ENCODE data around the gene AGO4.
"Not testable (repeated sequence)": the region's sequence is repeated elsewhere in the genome, so short reads cannot be mapped to it uniquely, and the experiment has no call there.

The AGO4 gene

DNA sequence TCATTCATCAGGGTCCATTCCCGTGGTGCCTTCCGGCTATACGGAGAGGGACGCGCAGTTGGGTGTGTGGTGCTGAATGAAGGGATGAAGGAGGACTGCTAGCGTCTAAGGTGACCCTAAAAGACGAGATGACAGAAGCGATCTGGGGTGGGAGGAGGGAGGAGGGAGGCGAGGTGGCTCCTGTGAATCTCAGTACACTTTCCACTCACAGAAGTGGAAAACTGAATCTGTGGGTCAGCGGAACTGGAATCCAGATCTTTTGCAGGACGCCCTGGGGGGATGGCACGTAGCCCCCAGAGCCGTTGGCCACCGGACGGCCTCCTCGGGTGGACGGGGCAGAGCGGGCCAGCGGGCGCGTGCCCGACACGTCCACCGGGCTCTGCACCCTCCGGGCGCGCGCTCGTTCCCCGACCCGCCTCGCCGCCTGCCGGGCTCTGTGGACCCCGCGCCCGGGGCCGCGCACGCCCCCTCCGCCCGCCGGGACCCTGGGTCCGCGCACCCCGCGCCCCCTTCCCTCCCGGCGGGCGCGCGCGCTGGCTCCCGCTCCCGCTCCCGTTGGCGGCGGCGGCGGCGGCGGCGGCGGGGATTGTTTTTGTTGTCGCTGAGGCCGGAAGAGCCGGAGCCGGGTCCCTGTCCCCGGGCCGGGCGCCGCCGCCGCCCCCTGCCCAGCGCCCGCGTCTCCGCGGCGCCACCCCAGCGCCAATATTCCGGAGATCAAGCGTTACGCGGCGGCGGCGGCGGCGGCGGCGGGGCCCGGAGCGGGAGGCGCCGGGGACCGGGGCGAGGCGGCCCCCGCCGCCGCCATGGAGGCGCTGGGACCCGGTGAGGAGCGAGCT lies at the start of gene AGO4:
Gene AGO4 (plus strand): TSS at position 403 of the 836 bp plus-strand sequence. CDS start 401 bp downstream, at position 804.
- peak; percentile 50 for DNase-seq

DNA sequence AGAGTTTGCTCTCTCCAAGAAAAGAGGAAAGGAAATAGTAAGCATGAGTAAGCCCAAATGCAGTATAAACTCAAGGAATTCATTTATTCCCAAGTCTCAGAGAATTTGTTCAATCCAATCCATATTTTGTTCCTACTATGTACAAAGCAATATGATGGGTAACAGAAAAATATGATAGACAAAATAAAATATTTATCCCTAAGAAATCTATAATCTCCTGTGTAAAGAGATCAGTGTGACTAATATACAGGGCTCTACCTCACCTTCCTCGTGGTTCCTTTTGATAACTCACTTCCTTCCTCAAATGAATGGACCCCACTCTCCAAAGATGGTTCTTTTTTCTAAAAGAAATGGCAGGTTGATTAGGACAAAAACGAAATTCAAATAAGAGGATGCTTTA lies 45.7 kb upstream of the AGO4 start:
- DNase-seq: no peak

DNA sequence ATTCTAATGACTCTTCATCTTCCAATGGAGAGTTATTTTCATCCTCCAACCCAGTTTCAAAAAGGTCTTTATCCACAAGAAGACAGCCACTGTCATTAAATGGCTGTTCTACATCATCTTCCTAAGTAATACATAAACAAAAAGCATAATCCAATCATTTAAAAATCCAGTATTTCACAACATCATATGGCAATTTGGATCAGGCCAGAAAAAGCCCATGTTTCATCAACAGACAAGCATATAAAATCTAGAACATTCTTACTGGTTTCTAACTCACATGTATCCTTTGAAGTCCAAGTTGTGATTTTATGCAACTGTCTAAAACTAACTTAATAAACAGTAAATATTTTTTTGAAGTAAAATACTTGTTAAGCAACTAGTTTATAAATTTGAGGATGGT lies 44.6 kb upstream of the AGO4 start:
- DNase-seq: peak; percentile 44

DNA sequence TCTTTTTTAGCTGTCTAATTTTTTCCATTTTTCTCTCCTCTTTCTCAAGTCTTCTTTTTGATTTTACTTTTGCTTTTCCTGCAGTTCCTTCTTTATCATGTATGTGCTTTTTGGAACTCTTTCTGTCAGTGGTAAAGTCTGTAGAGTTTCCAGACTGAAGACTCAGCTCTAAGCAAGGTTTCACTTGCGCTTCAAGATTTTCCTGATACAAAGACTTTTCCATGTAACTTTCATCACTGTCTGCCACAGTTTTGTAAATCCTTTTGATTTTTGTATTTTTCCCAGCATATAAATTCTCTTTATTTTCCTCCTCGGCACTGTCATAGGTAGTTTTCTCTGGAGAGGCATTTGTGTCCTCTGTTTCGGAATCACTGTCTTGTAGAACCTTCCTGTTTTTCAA lies 43.5 kb upstream of the AGO4 start:
- DNase-seq: peak; percentile 25

DNA sequence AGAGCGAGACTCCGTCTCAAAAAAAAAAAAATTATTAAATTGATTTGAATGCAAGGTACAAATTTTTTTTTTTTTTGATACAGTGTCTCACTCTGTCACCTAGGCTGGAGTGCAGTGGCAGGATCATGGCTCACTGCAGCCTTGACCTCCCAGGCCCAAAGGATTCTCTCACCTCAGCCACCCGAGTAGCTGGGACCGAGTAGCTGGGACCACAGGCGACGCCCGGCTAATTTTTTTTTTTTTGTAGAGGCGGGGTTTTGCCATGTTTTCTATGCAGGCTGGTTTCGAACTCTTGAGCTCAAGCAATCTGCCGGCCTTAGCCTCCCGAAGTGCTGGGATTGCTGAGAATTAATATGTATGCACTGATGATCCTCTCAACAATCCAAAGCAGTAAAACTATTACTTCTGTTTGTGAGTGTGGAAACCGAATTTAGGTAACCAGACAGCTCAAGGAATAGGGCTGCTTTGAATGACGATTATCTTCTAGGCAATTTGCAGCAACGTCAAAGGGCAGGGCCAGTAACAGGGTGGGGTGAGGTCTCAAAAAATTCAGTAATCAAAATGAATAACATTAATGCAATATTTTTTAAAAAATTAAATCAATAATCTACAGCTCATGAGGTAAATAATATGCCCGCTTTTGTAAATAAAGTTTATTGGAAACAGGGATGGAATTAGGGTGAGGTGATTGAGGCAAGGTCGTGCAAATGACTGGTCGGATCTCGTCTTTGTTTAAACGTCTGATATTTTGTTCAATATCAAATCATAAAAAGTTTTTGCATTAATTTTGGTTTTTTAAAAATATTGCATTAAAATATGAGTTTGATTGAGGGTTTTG lies 39.2 kb upstream of the AGO4 start:
- DNase-seq: no peak

DNA sequence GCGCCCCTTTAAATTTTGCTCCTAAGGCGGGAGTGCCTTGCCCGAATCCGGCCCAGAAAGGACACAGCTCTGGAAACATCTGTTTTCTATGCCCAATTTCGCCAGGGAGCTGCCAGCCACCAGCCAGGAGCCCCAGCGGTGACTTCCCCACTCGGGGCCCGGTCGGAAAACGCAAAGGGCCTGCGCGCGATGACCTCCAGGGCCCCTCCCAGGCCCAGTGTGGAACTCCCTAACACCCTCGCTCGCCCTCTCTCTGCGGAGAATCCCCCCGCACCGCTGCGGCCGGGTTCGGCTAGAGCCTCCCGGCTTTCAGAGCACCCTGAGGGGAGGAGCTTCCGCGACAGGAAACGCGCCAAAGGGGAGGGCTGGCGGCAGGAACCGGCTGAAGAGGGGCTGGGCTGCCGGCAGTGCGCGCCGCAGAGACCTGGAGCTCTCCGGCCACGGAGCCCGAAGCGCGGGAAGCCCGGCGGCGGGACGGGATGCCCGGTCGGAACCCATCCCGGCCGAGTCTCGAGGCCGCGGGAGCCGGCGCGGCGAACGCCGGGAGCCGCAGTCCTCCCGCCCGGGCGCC lies 38.5 kb upstream of the AGO4 start:
- DNase-seq: peak; percentile 89

DNA sequence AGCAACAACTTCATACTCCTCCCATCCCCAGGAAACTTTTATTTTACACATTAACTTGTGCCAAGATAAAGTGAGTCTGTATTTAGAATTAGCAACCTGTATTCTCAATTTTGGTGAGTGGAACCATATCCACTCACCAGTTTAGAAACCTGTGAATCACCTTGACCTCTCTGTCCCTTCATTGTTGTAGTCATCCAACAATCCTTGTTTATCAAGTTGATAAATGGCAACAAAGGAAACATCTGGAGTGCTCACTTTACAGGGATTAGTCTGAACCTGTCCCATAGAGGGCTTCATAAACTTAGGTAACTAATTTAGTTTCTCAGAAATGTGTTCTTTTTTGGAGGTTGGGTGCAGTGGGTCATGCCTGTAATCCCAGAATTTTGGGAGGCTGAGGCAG lies 34.1 kb upstream of the AGO4 start:
- DNase-seq: no peak

DNA sequence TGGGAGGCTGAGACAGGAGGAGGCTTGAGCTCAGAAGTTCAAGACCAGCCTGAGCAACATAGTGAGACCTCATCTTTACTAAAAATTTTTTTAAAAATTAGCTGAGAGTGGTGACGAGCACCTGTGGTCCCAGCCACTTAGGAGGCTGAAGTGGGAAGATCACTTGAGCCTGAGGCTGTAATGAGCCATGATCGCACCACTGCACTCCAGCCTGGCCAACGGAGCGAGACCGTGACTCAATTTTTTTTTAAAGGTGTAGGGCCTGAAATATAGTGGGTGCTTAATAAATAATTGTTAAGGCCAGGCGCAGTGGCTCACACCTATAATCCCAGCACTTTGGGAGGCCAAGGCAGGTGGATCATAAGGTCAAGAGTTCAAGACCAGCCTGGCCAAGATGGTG lies 31.6 kb upstream of the AGO4 start:
- not testable (repeated sequence) for DNase-seq

DNA sequence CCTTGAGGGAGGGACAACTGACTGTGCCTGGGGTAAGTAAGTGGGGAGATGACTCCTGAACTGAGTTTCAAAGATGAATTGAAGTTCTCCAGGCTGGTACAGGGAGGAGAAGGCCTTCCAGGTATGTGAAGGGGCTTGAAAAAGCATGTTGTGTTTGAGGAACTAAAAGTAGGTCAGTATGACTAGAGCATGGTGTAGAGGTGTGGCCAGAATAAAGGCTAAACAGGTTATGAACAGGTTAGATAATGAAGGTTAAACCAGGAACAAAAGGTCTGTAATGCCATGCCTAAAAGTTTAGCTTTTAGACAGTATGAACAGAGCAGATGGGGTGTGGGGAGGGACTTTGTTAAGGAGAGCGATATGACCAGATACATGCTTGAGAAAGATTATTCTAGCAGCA lies 30.7 kb upstream of the AGO4 start:
- DNase-seq: no peak

DNA sequence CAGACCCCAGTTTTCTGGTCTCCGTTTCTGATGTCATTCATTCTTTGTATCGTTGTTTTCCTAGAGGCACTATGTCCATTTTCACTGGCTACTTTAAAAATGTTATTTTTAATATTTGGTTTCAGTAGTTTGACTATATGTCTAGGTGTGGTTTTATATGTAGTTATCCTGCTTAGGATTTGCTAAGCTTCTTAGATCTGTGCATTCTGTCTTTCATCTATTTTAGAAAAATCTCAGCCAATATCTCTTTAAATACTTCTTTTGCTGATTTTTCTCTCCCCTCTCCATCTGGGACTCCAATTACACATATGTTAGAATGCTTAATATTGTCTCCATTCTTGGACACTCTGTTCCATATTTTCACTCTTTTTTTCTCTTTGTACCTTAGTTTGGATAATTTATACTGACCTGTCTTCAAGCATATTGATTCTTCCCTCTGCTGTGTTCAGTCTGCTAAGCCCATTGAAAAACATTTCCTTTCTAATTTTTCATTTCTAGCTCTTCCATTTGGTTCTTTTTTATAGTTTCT lies 24.7 kb upstream of the AGO4 start:
- no peak for DNase-seq

DNA sequence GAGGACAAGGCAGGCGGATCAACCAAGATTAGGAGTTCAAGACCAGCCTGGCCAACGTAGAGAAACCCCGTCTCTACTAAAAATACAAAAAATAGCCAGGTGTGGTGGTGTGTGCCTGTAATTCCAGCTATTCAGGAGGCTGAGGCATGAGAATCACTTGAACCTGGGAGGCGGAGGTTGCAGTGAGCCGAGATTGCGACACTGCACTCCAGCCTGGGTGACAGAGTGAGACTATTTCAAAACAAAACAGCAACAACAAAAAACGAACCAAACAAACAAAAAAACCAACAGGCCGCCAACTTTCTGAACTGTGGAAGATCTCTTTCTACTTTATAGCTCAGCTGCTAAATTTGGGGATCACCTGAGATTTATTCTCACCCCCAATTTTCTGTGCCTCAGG lies 23.5 kb upstream of the AGO4 start:
- not testable (repeated sequence) for DNase-seq

DNA sequence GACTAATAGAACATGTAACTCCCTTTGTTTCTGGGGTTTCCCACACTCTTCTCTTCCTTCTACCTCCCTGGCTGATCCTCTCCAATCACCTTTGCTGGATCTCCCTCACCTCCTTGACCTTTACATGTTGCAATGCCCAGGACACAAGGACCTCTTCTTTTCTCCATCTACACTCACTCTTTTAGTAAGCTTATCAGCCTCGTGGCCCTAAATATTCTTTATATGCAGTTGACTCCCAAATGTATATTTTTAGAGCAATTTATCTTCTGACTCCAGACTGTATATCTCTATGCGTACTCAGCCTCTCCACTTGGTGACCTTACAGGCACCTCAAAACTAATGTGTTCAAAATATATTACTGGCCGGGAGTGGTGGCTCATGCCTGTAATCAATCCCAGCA lies 19.7 kb upstream of the AGO4 start:
- DNase-seq: no peak

DNA sequence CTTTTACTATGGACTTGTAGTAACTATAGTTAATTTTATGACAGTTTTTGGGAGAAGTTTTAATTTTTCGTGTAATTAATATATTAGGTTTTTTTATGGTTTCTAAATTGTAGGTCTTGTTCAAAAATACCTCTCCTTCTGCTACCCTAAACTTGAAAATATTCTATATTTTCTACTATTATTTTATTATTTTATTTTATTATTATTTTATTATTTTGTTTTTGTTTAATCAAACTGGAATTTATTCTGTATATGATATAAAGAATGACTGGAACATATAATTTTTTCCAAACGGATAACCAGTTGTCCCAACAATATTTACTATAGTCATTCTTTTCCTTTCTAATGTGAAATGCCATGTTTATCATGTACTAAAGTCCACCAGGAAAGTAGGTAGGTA lies 17.1 kb upstream of the AGO4 start:
- DNase-seq: no peak

DNA sequence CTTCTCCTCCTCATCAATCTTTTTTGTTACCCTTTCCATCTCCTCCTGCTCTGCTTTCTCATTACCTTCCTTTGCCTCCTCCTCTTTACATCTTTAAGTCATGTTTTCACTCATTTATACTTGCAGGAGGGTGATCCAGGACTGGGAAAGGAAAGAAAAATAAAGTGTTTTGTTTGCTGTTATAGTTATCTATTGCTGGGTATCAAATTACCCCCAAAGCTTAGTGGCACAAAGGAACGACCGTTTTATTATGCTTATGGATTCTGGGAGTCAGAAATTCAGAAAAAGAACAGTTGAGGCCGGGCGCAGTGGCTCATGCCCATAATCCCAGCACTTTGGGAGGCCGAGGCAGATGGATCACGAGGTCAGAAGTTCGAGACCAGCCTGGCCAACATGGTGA lies 12.5 kb upstream of the AGO4 start:
- no peak for DNase-seq

DNA sequence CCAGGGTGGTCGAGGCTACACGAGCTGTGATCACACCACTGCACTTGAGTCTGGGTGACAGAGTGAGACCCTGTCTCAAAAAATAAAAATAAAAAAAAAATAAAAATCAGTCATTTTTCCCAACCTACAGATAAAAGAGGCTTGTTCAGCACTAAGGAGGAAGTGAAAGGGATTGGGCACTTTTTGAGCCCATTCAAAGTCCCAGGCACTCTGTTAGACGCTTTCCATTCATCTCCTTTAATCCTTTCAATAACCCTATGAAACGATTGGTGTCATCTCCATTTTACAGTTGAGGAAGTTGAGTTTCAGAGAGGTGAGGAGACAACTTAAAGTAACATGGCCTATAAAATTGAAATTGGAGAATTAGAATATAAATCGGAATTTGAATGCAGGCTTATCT lies 10.4 kb upstream of the AGO4 start:
- DNase-seq: peak; percentile 36

DNA sequence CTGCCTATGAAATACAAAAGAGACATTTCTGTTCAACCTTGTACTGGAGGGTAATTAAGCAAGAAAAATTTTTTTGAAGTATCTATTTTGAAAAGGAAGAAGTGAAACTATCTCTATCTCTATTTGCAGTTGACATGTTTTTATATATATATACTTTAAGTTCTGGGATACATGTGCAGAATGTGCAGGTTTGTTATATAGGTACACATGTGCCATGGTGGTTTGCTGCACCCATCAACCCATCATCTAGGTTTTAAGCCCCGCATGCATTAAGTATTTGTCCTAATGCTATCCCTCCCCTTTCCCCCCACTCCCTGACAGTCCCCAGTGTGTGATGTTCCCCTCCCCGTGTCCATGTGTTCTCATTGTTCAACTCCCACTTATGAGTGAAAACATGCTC lies 9.8 kb upstream of the AGO4 start:
- DNase-seq: peak; percentile 39

DNA sequence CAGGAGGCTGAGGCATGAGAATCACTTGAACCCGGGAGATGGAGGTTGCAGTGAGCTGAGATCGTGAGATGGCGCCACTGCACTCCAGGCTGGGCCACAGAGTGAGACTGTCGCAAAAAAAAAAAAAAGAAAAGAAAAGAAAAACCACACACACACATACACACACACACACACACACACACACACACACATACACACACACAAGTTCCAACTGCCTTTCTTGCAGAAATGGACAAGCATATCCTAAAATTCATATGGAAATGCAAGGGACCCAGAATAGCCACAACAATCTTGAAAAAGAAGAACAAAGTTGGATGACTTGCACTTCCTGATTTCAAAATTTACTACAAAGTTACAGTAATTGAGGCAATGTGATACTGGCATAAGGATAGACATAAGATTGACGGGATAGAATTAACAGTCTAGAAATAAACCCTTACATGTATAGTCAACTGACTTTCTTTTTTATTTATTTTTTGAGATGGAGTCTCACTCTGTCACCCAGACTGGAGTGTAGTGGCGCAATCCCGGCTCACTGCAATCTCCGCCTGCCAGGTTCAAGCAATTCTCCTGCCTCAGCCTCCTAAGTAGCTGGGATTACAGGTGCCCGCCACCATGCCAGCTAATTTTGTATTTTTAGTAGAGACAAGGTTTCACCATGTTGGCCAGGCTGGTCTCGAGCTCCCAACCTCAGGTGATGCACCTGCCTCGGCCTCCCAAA lies 7.5 kb upstream of the AGO4 start:
- DNase-seq: peak; percentile 91

DNA sequence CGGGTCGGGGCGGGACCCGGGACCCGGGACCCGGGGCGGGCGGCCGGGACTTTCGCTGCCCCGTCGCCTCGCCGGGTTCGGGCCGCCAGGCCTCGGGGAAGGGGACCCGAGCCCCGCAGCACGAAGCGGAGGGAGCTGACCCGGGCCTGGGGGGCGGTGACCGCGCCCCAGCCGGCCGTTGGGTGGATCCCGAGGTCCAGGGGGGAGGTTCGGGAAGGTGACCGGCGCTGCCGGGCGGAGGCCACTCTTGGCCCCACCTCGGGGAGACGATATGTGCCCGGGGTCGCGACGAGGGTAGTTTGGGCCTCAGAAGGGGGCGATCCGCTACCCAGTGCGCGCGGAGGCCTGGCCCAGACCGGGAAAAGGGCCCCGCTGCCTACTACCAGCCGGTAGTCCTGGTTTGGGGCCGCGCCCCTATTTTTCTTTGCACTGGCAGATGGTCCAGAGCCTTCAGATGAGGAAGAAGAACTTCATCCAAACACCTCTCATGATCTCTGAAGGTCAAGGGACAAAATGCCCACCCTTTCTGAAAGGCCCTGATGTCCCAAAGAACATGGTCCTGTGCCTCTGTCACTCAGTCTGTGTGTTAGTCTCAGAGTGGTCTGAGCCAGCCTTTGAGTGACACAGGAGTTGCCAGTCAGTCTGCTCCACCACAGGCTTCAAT lies 766 bp downstream of the AGO4 start:
- DNase-seq: peak; percentile 50

DNA sequence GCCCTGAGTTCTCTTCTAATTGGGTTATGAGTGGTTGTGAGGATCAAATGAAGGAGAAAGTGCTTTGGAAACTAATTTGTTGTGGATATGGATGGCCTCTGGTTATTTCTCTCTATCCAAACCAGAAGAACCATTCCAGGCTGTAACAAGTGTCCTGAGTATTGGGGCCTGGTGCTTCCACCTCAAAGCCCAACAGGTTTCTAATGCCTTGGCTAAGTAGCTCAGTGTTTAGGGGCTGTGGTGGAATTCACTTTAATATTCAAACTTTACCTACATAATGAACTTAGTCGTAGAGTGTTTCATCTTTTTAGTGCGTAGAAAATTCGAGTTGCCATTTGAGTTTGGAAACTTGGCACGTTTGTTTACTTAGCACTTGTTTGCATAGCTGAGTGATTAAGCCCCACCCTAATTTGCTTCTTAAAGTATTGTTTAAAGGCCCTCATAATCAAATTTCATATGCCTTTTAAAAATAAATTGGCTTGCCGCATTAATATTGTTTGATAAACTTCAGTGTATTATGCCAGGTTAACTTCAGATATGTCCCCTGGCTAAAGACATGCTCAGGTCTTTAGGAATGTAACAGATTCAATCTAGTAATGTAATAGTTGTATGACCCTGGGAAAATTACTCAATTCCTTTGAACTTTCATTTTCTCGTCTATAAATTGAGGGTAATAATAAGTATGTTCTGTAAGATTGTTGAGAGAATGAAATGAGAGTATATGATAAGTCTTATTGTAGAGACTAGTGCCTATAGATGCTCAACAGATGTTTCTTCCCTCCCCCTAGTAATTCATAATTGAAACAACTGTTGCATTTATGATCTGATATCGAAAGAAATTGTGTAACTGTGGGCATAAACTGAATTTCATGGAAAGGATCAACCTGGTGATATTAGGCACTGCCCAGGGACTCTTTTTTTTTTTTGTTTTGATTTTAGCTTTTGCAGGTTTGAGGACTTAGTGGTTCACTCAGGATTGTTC lies 1.6 kb downstream of the AGO4 start:
- DNase-seq: no peak

DNA sequence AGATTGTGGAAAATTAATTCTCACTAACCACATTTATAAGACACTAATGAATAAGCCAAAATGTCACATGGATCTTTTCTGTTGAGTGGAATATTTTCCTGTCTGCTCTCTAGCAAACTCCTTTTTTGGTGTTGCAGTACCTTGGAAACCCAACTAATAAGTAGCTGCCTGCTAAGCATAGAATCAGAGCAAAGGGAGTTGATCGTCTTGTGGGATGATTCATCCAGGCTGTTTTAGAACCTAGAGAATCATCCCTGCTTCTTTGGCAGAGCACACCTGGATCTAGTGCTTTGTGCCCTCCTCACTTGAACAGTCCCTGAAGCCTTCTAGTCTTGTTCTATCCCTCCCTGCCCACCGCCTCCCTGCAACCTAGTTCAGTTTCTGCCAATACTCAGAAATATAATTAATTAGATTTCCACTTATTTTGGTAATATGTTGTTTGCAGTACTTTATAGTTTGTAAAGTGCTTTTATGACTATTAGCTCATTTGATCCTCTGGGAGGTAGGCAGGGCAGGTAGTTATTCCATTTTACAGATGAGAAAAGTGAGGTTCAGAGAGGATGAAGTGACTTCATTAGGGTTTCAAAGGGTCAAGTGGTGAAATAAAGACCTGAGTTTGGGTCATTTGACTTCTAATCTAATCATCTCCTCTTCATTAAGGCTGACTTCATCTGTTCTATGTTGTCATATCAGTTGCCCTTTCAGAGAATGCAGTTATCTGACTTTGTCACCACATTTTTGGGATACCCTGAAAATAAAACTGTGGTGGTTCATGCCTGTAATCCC lies 2.5 kb downstream of the AGO4 start:
- DNase-seq: peak; percentile 48

All from inflammatory macrophage treated with lipopolysaccharide for 4 hours (primary cell).